Fibroblast of villous mesenchyme (primary cell): ENCODE data around the gene SUSD5. TPM values are rescaled to one million over a fixed set of nuclear protein-coding genes. Genes with fewer than 3 reads are reported as not detected.
"Not testable (repeated sequence)": the region's sequence is repeated elsewhere in the genome, so short reads cannot be mapped to it uniquely, and the experiment has no call there.

Experiments
- DNase-seq: peaks from one replicate; pipeline ENCODE4 v3.0.0-alpha.2; 2010; ENCODE audit warnings: low read depth
- H3K4me3 ChIP-seq: 2 replicates; pipeline ENCODE4 v1.5.1; 2011; ENCODE audit warnings: low read depth, mild to moderate bottlenecking, low read length
- total RNA-seq: library from RNA; depleted of rRNA; stranded (reverse); fragments of >200 nt; gene quantifications from 2 replicates; pipeline ENCODE4 v1.2.3, GENCODE V29; 2012
- TF ChIP-seq, protein P1 (sequence below): IDR thresholded peaks from 2 replicates; pipeline ENCODE4 v1.5.1; 2012; ENCODE audit warnings: low read depth, mild to moderate bottlenecking, low read length; ENCODE audit not compliant: insufficient read depth

SUSD5 gene
- total RNA-seq, 1 donor = 2.2 TPM

DNA sequence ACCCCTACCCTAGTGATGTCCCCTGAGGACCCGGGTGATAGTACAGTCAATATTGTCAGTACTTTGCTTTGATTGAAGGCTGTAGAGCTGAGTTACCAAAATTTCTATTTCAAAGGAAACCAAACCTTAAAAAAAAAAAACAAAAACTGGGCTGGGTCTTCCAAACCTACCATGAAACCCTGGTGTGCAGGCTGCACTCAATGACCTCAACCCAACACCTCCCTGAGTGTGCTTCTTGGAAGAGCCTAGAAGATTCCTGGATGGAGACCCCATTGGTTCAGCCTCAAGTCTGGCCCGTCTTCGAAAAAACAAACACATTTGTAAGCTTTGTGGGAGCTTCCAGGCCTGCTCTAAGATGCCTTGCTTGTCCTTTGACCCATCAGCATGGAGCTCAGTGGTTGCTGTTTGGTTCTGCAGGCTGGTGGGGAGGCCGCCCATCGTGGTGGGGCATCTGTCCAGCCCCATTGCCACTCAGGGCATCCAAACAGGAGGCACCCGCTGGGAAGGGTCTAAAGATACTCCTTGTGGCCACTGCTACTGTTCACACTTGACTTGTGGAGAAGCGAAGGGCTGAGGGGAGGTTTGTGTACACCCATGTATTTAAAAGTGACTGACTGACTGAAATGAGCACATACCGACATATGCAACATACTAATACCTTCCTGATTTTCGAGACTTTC lies 72.6 kb downstream of the SUSD5 start:
- TF ChIP-seq, protein P1, sequence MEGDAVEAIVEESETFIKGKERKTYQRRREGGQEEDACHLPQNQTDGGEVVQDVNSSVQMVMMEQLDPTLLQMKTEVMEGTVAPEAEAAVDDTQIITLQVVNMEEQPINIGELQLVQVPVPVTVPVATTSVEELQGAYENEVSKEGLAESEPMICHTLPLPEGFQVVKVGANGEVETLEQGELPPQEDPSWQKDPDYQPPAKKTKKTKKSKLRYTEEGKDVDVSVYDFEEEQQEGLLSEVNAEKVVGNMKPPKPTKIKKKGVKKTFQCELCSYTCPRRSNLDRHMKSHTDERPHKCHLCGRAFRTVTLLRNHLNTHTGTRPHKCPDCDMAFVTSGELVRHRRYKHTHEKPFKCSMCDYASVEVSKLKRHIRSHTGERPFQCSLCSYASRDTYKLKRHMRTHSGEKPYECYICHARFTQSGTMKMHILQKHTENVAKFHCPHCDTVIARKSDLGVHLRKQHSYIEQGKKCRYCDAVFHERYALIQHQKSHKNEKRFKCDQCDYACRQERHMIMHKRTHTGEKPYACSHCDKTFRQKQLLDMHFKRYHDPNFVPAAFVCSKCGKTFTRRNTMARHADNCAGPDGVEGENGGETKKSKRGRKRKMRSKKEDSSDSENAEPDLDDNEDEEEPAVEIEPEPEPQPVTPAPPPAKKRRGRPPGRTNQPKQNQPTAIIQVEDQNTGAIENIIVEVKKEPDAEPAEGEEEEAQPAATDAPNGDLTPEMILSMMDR = no peak
- no peak for DNase-seq
- H3K4me3 ChIP-seq = no peak overlapping the region

DNA sequence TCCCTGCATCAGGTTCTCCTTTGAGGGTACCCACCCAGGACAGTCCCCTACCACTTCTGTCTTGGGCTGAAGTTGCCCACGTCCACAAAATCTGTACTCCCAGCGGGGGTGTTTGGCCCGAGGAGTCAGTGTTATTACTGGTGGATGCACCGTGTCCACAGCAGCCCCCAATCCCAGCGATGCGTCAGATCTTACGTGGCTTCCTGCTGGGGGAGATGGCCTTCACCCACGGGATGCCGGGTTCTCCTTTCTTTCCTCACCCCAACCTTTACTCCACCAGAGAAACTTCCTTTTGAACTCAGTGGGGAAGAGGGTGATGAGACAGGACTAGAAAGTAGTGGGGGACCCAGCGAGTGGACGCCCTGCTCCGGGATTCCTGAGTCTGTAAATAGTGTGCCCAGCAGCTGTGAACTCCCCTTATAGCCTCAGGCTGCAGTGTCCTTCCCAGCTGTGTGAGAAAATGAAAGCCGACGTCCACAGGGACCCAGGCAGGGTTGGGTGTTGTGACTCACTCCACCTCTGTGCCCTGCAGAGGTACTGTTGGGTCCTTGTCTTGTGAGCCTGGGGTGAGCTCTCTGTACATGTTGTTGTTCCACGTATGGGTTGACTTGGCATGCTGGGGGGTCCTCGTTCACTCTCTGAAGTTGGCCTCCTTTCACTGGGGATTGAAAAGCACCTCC lies 73.2 kb downstream of the SUSD5 start:
- TF ChIP-seq, protein P1 = no peak
- DNase-seq = no peak
- H3K4me3 ChIP-seq = no peak overlapping the region

DNA sequence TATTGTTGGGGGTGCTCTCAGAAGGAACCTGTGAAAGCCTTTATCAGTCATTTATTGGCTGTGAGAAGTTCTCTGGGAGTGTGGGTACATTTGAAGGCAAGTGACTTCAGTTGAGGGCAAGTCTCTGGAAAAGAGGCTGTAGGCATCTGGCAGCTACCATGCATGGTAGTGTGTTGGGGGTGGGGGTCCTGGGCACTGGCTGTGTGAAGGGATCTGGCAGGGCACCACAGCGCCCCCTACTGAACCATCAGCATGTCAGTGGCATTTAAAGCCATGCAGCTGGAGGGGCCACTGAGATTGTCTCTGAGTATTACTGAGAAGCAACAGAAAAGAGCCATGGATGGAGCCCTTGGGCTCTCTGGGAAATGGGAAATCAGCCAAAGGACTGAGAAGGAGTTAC lies 74.2 kb downstream of the SUSD5 start:
- no peak for DNase-seq
- H3K4me3 ChIP-seq = no peak overlapping the region
- TF ChIP-seq, protein P1 = peak; percentile 34

DNA sequence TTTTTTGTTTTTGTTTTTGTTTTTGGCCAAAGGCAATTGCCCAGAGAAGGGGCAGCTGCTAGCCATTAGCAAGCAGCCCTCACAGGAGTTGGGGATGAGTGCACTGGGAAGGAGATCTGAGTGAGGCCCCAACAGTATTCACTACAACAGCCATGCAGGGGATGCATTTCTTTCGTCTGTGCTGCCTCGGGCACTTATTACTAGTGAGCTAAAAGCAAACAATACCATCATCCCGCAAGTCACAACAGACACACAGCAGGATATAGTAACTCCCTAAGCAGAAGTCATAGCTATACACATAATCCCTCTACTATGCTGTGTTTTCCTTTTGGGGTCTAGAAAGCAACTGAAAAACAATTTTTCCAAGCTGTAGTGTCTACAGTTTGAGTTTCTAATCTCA lies 77.6 kb downstream of the SUSD5 start:
- H3K4me3 ChIP-seq = no peak overlapping the region
- no peak for DNase-seq
- TF ChIP-seq, protein P1 = no peak

DNA sequence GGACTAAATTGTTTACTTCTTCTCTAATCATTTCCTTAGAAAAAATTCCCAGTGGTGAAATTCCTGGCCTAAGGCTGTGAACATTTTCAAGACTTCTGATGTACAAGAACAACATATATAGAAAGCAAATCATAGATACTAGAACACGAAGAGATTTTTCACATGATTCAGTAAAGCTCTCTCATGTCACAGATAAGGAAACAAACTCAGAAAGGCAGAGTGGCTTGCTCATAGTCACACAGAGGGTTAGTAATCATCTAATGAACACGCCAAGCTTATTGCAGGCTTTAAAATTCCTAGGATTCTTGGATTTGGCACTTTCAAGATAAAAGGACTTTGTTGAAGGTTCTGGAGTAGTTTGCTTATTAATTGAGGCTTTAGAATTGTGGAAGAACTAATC lies 78.6 kb downstream of the SUSD5 start:
- TF ChIP-seq, protein P1 = no peak
- H3K4me3 ChIP-seq = no peak overlapping the region
- peak; percentile 69 for DNase-seq

DNA sequence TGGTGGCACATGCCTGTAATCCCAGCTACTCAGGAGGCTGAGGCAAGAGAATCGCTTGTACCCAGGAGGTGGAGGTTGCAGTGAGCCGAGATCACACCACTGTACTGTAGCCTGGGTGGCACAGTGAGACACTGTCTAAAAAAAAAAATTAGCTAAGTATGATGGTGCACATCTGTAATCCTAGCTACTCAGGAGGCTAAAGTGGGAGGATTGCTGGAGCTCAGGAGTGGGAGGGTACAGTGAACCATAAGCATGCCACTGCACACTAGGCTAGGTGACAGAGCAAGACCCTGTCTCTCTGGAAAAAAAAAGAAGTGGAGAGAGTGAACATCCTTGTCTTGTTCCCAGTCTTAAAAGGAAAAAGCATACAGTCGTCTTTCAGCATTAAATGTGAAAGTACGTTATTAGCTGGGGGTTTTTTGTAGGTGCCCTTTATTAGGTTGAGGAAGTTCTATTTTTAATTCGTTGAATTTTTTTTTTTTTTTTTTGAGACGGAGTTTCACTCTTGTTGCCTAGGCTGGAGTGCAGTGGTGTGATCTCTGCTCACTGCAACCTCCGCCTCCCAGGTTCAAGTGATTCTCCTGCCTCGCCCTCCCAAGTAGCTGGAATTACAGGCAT lies 79.5 kb downstream of the SUSD5 start:
- not testable (repeated sequence) for DNase-seq

DNA sequence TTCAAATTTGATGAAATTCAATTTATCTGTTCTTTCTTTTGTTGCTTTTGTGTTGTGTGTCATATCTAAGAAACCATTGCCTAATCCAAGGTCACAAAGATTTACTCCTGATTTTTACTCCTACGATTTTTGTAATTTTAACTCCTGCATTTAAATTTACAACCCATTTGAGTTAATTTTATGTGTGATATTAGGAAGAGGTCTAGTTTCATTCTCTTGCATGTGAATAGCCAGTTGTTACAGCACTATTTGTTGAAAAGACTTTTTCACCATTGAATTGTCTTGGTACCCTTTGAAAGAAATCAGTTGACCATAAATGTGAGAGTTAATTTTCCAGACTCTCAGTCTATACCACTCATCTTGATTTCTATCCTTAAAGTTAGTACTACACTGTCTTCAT lies 80.9 kb downstream of the SUSD5 start:
- DNase-seq = no peak
- H3K4me3 ChIP-seq = no peak overlapping the region
- TF ChIP-seq, protein P1 = no peak

More for the DNA sequence above, 79.5 kb downstream of the SUSD5 start:
- H3K4me3 ChIP-seq = not testable (repeated sequence)
